H1 (cell line): ENCODE results near the gene SLC20A1.

Source experiments
- ASH2L ChIP-seq: fragments of 200-600, 300-600 bp; sonication (generic); IDR thresholded peaks from one replicate; pipeline ENCODE4 v1.7.1; 2017; ENCODE audit warnings: low read length
- CEBPB ChIP-seq: IDR thresholded peaks from 2 replicates; pipeline ENCODE4 v1.6.1; 2012; ENCODE audit warnings: low read depth, low read length
- CHD1 ChIP-seq: IDR thresholded peaks from 2 replicates; pipeline ENCODE4 v1.6.1; 2012; ENCODE audit warnings: low read depth, low read length, improper control_type of control experiment
- CHD2 ChIP-seq: IDR thresholded peaks from 2 replicates; pipeline ENCODE4 v1.6.1; 2012; ENCODE audit warnings: low read length, improper control_type of control experiment
- EZH2 ChIP-seq: fragments of 200-600 bp; sonication (generic); IDR thresholded peaks from 2 replicates; pipeline ENCODE4 v1.7.1; 2012; ENCODE audit warnings: low read depth, mild to moderate bottlenecking, moderate library complexity, low read length, inconsistent platforms; ENCODE audit not compliant: severe bottlenecking
- KDM4A ChIP-seq: IDR thresholded peaks from one replicate; pipeline ENCODE4 v1.7.1; 2012; ENCODE audit warnings: low read depth, mild to moderate bottlenecking, moderate library complexity, low read length, inconsistent platforms; ENCODE audit not compliant: severe bottlenecking
- POLR2A ChIP-seq, 2 experiments: IDR thresholded peaks; 1 replicate in 1 of 2; 2 replicates in 1 of 2; pipeline ENCODE4 v1.6.1; 2011; ENCODE audit warnings: low read depth in 2 of 2, low read length in 2 of 2, mild to moderate bottlenecking in 2 of 2; ENCODE audit errors: control extremely low read depth in 1 of 2
- SIN3A ChIP-seq, 2 experiments: IDR thresholded peaks in 1 of 2; conservative IDR thresholded peaks in 1 of 2; 2 replicates each; pipeline ENCODE4 v1.6.1; 2011 to 2012; ENCODE audit warnings: low read length in 2 of 2, improper control_type of control experiment in 1 of 2, low read depth in 1 of 2, mild to moderate bottlenecking in 1 of 2
- TAF1 ChIP-seq: IDR thresholded peaks from 2 replicates; pipeline ENCODE4 v1.6.1; 2011; ENCODE audit warnings: mild to moderate bottlenecking, low read depth, low read length
- TBP ChIP-seq: IDR thresholded peaks from 2 replicates; pipeline ENCODE4 v1.6.1; 2011; ENCODE audit warnings: low read depth, low read length, improper control_type of control experiment
- ZNF274 ChIP-seq: IDR thresholded peaks from 2 replicates; pipeline ENCODE4 v1.7.0; 2012; ENCODE audit warnings: low read length, borderline replicate concordance; ENCODE audit errors: extremely low read depth
- TF ChIP-seq, protein P1 (sequence below), 3 experiments: IDR thresholded peaks; 1 replicate in 2 of 3; 2 replicates in 1 of 3; pipeline versions ENCODE4 v1.5.1 to v1.6.1; 2011; ENCODE audit warnings: low read length in 3 of 3, mild to moderate bottlenecking in 3 of 3, inconsistent platforms in 2 of 3, low read depth in 1 of 3, moderate library complexity in 1 of 3; ENCODE audit not compliant: insufficient read depth in 1 of 3; ENCODE audit errors: control extremely low read depth in 1 of 3
- TF ChIP-seq, protein P2 (sequence below): IDR thresholded peaks from 2 replicates; pipeline ENCODE4 v1.6.1; 2011; ENCODE audit warnings: low read length, improper control_type of control experiment

DNA sequence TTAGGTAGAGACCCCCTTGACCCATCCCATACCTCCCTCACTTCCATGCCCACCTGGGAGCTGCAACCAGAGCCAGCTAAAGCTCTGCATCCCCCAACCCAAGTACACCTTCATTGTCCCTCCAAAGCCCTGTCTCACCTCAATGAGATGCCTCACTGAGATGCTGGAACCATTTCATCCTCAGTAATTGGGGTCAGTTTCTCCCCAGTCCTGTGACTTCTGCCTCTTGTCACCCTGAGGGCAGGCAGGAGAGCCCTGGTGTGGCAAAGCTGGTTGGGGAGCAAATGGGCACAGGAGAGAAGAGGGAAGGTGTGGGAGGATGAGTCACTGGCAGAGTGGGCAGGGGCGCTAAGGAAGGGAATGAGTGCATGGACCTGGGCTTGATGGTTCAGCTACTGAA, 47.2 kb downstream of the SLC20A1 start:
- TF ChIP-seq CHD2 (no peak), POLR2A (IDR thresholded peaks at IDR 0.05; ENCODE audit: control extremely low read depth in 1 of 2, low read depth in 2 of 2, low read length in 2 of 2) (no peak), SIN3A (conservative IDR thresholded peaks at IDR 0.05 in 1 of 2, IDR thresholded peaks at IDR 0.05 in 1 of 2; ENCODE audit: low read depth in 1 of 2, low read length in 2 of 2) (no peak), CEBPB (no peak), CHD1 (no peak), EZH2 (no peak), ZNF274 (no peak), ASH2L (no peak), TBP (no peak), TAF1 (no peak), KDM4A (no peak)
- TF ChIP-seq, protein P1, sequence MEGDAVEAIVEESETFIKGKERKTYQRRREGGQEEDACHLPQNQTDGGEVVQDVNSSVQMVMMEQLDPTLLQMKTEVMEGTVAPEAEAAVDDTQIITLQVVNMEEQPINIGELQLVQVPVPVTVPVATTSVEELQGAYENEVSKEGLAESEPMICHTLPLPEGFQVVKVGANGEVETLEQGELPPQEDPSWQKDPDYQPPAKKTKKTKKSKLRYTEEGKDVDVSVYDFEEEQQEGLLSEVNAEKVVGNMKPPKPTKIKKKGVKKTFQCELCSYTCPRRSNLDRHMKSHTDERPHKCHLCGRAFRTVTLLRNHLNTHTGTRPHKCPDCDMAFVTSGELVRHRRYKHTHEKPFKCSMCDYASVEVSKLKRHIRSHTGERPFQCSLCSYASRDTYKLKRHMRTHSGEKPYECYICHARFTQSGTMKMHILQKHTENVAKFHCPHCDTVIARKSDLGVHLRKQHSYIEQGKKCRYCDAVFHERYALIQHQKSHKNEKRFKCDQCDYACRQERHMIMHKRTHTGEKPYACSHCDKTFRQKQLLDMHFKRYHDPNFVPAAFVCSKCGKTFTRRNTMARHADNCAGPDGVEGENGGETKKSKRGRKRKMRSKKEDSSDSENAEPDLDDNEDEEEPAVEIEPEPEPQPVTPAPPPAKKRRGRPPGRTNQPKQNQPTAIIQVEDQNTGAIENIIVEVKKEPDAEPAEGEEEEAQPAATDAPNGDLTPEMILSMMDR (IDR thresholded peaks at IDR 0.05; ENCODE audit: control extremely low read depth in 1 of 3, insufficient read depth in 1 of 3, low read depth in 1 of 3, low read length in 3 of 3) = no peak
- TF ChIP-seq, protein P2, sequence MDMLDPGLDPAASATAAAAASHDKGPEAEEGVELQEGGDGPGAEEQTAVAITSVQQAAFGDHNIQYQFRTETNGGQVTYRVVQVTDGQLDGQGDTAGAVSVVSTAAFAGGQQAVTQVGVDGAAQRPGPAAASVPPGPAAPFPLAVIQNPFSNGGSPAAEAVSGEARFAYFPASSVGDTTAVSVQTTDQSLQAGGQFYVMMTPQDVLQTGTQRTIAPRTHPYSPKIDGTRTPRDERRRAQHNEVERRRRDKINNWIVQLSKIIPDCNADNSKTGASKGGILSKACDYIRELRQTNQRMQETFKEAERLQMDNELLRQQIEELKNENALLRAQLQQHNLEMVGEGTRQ = no peak
